ENCODE data around the gene MTMR4. TPM values are rescaled to one million over a fixed set of nuclear protein-coding genes. Genes with fewer than 3 reads are reported as not detected.

MTMR4 gene
- total RNA-seq (2022; extraction: Qiagen RNA extraction; ENCODE audit: low read depth) = 6.5 to 11.3 TPM (median 9.7 TPM) in 5 replicates

GRCh38 chr17:58513965-58514769 lies at the start of gene MTMR4:
Gene MTMR4 (minus strand): TSS chr17:58514638. CDS start chr17:58514407, 231 bp downstream.

GRCh38 chr17:58487589-58488427 lies 26.6 kb downstream of the MTMR4 start, which contains the start of gene HSF5:
Gene HSF5 (minus strand): TSS chr17:58488408. CDS start chr17:58488274, 134 bp downstream.

Other genes with a start within 250 kb of the MTMR4 start
- gene MPO, start 233.7 kb downstream of the MTMR4 start, total RNA-seq (2022; extraction: Qiagen RNA extraction; ENCODE audit: low read depth) = not detected in 5 replicates
- gene TSPOAP1, start 185.8 kb downstream of the MTMR4 start, total RNA-seq (2022; extraction: Qiagen RNA extraction; ENCODE audit: low read depth) = not detected in 5 replicates
- gene SUPT4H1, start 162.4 kb downstream of the MTMR4 start, total RNA-seq (2022; extraction: Qiagen RNA extraction; ENCODE audit: low read depth) = 121 to 163 TPM (median 154 TPM) in 5 replicates
- 0.34 to 0.64 TPM (median 0.39 TPM) in 5 replicates for gene RNF43, start 97.1 kb downstream of the MTMR4 start, total RNA-seq (2022; extraction: Qiagen RNA extraction; ENCODE audit: low read depth)
- gene HSF5, start 26.2 kb downstream of the MTMR4 start, total RNA-seq (2022; extraction: Qiagen RNA extraction; ENCODE audit: low read depth) = not detected in 5 replicates
- 0.06 to 0.21 TPM (median 0.13 TPM) in 4 of 5 replicates, not detected in the other for gene TEX14, start 177.4 kb upstream of the MTMR4 start, total RNA-seq (2022; extraction: Qiagen RNA extraction; ENCODE audit: low read depth)
- gene RAD51C, start 178.0 kb upstream of the MTMR4 start, total RNA-seq (2022; extraction: Qiagen RNA extraction; ENCODE audit: low read depth) = 52.4 to 67.0 TPM (median 57.5 TPM) in 5 replicates
- 0.02 to 0.09 TPM (median 0.05 TPM) in 5 replicates for gene PPM1E, start 241.2 kb upstream of the MTMR4 start, total RNA-seq (2022; extraction: Qiagen RNA extraction; ENCODE audit: low read depth)

Data from A549 treated with ZK216348 at 1 μM for 4 hours (cell line).